ENCODE data around the gene TNFAIP3.
"Not testable (repeated sequence)": the region's sequence is repeated elsewhere in the genome, so short reads cannot be mapped to it uniquely, and the experiment has no call there.

Gene TNFAIP3

GRCh38 chr6:137877606-137878005 lies 10.5 kb downstream of the TNFAIP3 start:
- DNase-seq: no peak

DNA sequence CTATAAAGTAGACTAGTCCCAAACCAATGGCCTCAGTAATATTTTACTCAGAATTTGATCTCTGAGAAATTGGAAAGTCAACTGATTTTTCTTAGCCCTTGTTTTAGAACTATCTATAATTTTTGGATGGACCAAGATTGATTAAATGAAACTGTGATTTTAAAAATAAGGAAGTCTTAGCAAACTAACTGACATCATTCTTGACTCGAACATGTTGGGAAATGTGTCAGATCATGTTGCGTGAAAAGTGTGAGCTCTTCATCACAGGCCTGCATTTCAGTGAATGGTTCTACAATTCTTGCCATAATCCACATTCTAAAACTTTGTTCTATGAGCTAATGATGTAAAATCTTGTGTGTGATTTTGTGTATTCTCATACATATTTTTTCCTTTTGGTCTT lies 11.0 kb downstream of the TNFAIP3 start:
- DNase-seq: no peak

- DNase-seq: no peak
These were observed 11.6 kb downstream of the TNFAIP3 start for GRCh38 chr6:137878486-137879285.

- DNase-seq: no peak
These were observed 12.2 kb downstream of the TNFAIP3 start for GRCh38 chr6:137879299-137879698.

- no peak for DNase-seq
These were observed 13.1 kb downstream of the TNFAIP3 start for GRCh38 chr6:137879885-137880745.

DNA sequence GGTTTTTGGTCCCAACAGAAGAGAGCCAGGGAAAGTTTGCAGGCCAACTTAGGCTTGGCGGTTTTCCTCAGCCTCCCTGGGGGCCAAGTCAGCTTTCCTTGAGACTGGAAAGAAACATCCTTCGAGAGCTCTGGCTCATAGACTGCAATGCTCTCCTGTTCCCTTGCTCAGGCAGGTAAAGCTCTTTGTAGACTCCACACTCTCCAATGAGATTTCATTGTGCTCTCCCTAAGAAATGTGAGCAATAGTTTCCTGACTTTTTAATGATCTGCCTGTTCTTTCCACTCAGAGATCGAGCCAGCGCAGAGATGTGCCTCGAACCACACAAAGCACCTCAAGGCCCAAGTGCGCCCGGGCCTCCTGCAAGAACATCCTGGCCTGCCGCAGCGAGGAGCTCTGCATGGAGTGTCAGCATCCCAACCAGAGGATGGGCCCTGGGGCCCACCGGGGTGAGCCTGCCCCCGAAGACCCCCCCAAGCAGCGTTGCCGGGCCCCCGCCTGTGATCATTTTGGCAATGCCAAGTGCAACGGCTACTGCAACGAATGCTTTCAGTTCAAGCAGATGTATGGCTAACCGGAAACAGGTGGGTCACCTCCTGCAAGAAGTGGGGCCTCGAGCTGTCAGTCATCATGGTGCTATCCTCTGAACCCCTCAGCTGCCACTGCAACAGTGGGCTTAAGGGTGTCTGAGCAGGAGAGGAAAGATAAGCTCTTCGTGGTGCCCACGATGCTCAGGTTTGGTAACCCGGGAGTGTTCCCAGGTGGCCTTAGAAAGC lies 13.9 kb downstream of the TNFAIP3 start:
- DNase-seq: no peak

DNA sequence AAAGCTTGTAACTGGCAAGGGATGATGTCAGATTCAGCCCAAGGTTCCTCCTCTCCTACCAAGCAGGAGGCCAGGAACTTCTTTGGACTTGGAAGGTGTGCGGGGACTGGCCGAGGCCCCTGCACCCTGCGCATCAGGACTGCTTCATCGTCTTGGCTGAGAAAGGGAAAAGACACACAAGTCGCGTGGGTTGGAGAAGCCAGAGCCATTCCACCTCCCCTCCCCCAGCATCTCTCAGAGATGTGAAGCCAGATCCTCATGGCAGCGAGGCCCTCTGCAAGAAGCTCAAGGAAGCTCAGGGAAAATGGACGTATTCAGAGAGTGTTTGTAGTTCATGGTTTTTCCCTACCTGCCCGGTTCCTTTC lies 14.4 kb downstream of the TNFAIP3 start:
- no peak for DNase-seq

DNA sequence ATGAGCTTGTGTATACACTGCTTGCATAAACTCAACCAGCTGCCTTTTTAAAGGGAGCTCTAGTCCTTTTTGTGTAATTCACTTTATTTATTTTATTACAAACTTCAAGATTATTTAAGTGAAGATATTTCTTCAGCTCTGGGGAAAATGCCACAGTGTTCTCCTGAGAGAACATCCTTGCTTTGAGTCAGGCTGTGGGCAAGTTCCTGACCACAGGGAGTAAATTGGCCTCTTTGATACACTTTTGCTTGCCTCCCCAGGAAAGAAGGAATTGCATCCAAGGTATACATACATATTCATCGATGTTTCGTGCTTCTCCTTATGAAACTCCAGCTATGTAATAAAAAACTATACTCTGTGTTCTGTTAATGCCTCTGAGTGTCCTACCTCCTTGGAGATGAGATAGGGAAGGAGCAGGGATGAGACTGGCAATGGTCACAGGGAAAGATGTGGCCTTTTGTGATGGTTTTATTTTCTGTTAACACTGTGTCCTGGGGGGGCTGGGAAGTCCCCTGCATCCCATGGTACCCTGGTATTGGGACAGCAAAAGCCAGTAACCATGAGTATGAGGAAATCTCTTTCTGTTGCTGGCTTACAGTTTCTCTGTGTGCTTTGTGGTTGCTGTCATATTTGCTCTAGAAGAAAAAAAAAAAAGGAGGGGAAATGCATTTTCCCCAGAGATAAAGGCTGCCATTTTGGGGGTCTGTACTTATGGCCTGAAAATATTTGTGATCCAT lies 15.3 kb downstream of the TNFAIP3 start:
- no peak for DNase-seq

GRCh38 chr6:137883400-137884148 lies 16.5 kb downstream of the TNFAIP3 start:
- no peak for DNase-seq

DNA sequence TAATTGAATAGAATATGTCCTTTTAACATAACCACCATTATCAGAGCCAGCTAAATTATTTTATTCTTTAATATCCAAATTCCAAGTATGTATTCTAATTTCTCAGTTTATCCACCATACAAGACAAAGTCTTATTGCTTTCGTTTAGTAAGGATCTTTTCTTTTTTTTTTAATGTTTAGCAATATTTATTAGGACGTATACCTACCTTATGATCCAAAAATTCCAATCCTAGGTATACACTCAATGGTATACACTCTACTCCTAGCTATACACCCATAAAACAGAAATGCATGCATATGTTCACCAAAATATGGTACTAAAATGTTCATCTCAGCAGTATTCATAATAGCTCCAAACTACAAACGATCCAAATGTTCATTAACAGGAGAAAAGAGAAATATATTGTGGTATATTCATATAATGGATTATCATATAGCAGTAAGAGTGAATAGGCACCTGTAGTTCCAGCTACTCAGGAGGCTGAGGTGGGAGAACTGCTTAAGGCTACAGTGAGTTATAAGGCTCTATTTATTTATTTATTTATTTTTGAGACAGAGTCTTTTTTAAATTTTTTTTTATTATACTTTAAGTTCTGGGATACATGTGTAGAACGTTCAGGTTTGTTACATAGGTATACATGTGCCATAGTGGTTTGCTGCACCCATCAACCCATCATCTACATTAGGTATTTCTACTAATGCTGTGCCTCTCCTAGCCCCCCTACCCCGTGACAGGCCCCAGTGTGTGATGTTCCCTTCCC lies 17.3 kb downstream of the TNFAIP3 start:
- no peak for DNase-seq

DNA sequence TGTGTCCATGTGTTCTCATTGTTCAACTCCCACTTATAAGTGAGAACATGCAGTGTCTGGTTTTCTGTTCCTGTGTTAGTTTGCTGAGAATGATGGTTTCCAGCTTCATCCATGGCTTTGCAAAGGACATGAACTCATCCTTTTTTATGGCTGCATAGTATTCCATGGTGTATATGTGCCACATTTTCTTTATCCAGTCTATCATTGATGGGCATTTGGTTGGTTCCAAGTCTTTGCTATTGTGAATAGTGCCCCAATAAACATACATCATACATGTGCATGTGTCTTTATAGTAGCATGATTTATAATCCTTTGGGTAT lies 17.8 kb downstream of the TNFAIP3 start:
- DNase-seq: not testable (repeated sequence)

DNA sequence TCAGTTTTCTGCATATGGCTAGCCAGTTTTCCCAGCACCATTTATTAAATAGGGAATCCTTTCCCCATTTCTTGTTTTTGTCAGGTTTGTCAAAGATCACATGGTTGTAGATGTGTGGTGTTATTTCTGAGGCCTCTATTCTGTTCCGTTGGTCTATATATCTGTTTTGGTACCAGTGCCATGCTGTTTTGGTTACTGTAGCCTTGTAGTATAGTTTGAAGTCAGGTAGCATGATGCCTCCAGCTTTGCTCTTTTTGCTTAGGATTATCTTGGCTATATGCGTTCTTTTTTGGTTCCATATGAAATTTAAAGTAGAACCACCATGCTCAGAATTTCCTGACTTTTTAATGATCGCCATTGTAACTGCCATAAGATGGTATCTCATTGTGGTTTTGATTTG lies 19.2 kb downstream of the TNFAIP3 start:
- not testable (repeated sequence) for DNase-seq

GRCh38 chr6:137890983-137891537 lies 24.0 kb downstream of the TNFAIP3 start:
- no peak for DNase-seq

- DNase-seq: no peak
These were observed 25.2 kb downstream of the TNFAIP3 start for GRCh38 chr6:137892271-137892708.

- DNase-seq: no peak
These were observed 26.1 kb downstream of the TNFAIP3 start for GRCh38 chr6:137893181-137893580.

- no peak for DNase-seq
These were observed 26.7 kb downstream of the TNFAIP3 start for GRCh38 chr6:137893726-137894125.

DNA sequence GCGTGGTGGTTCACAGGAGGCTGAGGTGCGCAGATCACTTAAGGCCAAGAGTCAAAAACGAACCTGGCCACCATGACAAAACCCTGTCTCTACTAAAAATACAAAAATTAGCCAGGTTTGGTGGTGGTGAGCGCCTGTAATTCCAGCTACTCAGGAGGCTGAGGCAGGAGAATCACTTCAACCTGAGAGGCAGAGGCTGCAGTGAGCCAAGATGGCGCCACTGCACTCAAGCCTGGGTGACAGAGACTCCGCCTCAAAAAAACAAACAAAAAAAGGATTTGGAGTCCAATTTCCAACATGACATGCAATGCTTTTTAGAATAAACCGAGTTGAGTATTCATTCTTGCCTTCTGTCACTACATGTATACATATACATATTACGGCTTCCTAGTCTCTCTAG lies 27.3 kb downstream of the TNFAIP3 start:
- not testable (repeated sequence) for DNase-seq

DNA sequence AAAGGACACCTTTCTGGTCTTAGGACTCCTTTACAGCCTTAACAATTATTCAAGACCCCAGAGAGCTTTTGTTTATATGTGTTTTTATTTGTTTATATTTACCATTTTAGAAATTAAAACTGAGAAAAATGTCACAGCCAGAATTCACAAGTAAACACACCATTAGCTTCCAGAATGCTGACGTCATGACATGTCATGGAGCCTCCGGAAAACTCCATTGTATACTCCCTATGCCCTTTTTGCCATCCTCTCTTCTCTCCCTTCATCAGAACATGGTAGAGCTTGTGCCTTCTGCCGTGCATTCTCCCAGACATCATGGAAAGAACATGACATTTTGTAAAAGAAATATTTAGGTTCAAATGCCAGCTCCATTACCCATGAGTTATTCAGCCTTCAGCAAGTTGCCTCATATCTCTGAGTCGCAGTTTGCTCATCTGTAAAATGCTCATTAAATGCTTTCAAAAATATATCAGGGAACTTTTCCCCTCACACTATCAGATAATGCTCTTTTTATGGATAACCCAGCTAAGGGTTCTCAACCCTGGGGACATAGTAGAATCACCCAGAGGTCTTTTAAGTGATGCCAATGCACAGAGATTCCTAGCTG lies 27.8 kb downstream of the TNFAIP3 start:
- DNase-seq: no peak

- no peak for DNase-seq
These were observed 29.6 kb downstream of the TNFAIP3 start for GRCh38 chr6:137896647-137897046.

Measured in anterior cingulate cortex (tissue), 58 donors.